Stimulated activated naive B cell treated with anti-CD40 and anti-IgM and Interleukin-4, amounts not matched to agents 10 μg/mL and 1 μg/mL and 100 μg/mL, for 72 hours (primary cell): Measurements from ENCODE around the gene LRBA.
"Not testable (repeated sequence)": the region's sequence is repeated elsewhere in the genome, so short reads cannot be mapped to it uniquely, and the experiment has no call there.

Experiments
- ATAC-seq, 2 donors: fragments of 150-1000 bp; cut with Tn5 transposase; replicated peaks; 2 replicates each; pipeline ENCODE4 v1.10.0; 2021; ENCODE audit warnings: moderate library complexity in 1 of 2
- DNase-seq: peaks from one replicate; pipeline ENCODE4 v3.0.0; 2021
- H3K27ac Mint-ChIP-seq: one replicate; pipeline ENCODE4 v1.8.0; 2022; ENCODE audit warnings: mild to moderate bottlenecking, mixed read lengths
- H3K27me3 Mint-ChIP-seq, 2 donors: one replicate each; pipeline ENCODE4 v1.8.0; 2022; ENCODE audit warnings: mixed read lengths in 2 of 2
- H3K36me3 Mint-ChIP-seq, 2 donors: one replicate each; pipeline ENCODE4 v1.8.0; 2022; ENCODE audit warnings: mixed read lengths in 2 of 2, mild to moderate bottlenecking in 1 of 2
- H3K4me1 Mint-ChIP-seq, 2 donors: one replicate each; pipeline ENCODE4 v1.8.0; 2022; ENCODE audit warnings: mixed read lengths in 2 of 2, mild to moderate bottlenecking in 1 of 2
- H3K4me3 Mint-ChIP-seq, 2 donors: one replicate each; pipeline ENCODE4 v1.8.0; 2022; ENCODE audit warnings: mild to moderate bottlenecking in 2 of 2, mixed read lengths in 2 of 2, moderate library complexity in 1 of 2
- H3K9me3 Mint-ChIP-seq, 2 donors: one replicate each; pipeline ENCODE4 v1.8.0; 2022; ENCODE audit warnings: mixed read lengths in 2 of 2, mild to moderate bottlenecking in 1 of 2

LRBA gene

DNA sequence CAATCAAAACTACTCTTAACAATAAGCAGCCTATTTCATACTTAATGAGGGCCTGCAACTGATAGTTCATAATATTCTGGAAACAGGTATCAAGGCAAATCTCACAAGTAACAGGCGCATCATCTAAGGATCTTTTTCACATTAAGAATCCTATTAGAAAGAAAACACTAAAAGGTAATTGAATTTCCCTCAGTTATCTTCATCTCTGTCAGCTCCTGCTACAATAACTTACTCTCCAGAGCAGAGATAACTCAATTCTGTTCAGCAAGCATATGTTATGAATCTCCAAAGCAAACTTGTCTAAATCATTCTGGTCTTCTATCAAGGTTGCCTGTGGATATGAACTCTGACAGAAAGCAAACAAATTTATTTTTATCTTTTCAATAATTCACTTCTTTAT lies 307.1 kb downstream of the LRBA start:
- Mint-ChIP-seq H3K36me3 (peaks cover 4 to 5% of the 10 kb centered on the region in 2 donors), H3K4me1 (peaks cover 0 to 6% of the 10 kb centered on the region in 2 donors), H3K27me3 (no peaks in the 10 kb centered on the region), H3K27ac (no peak overlapping the region), H3K9me3 (no peaks in the 10 kb centered on the region), H3K4me3 (no peak overlapping the region)
- no peak for DNase-seq
- ATAC-seq = no peak

GRCh38 chr4:150699599-150699998 lies 315.5 kb downstream of the LRBA start:
- no peak overlapping the region for H3K27ac Mint-ChIP-seq

GRCh38 chr4:150695162-150695561 lies 319.9 kb downstream of the LRBA start:
- Mint-ChIP-seq H3K27ac (no peak overlapping the region), H3K27me3 (no peaks in the 10 kb centered on the region), H3K4me3 (no peak overlapping the region), H3K36me3 (peaks cover 11 to 22% of the 10 kb centered on the region in 2 donors), H3K9me3 (peaks cover 0 to 3% of the 10 kb centered on the region in 2 donors), H3K4me1 (peaks cover 0 to 2% of the 10 kb centered on the region in 2 donors)
- DNase-seq (no peak), ATAC-seq (no peak)

More at GRCh38 chr4:150699599-150699998, 315.5 kb downstream of the LRBA start:
- ATAC-seq (no peak), DNase-seq (no peak)
- Mint-ChIP-seq H3K4me3 (no peak overlapping the region), H3K27me3 (no peaks in the 10 kb centered on the region), H3K36me3 (peaks cover 2 to 13% of the 10 kb centered on the region in 2 donors), H3K9me3 (no peaks in the 10 kb centered on the region), H3K4me1 (peaks cover 0 to 2% of the 10 kb centered on the region in 2 donors)

GRCh38 chr4:150694438-150694837 lies 320.6 kb downstream of the LRBA start:
- Mint-ChIP-seq H3K36me3 (peaks cover 15 to 25% of the 10 kb centered on the region in 2 donors), H3K27me3 (no peaks in the 10 kb centered on the region), H3K9me3 (peaks cover 0 to 3% of the 10 kb centered on the region in 2 donors), H3K4me1 (peaks cover 0 to 2% of the 10 kb centered on the region in 2 donors), H3K27ac (no peak overlapping the region), H3K4me3 (no peak overlapping the region)
- ATAC-seq = no peak
- no peak for DNase-seq

- Mint-ChIP-seq H3K27ac (no peak overlapping the region), H3K4me1 (peaks cover 0 to 2% of the 10 kb centered on the region in 2 donors), H3K9me3 (no peaks in the 10 kb centered on the region), H3K4me3 (no peak overlapping the region), H3K36me3 (peaks cover 10 to 34% of the 10 kb centered on the region in 2 donors), H3K27me3 (no peaks in the 10 kb centered on the region)
- ATAC-seq (no peak), DNase-seq (no peak)
Measured at GRCh38 chr4:150683775-150684350, 331.2 kb downstream of the LRBA start.

GRCh38 chr4:150682126-150682525 lies 333.0 kb downstream of the LRBA start:
- peaks cover 5 to 32% of the 10 kb centered on the region in 2 donors for H3K36me3 Mint-ChIP-seq
- H3K9me3 Mint-ChIP-seq = no peaks in the 10 kb centered on the region
- no peak for DNase-seq
- H3K4me3 Mint-ChIP-seq = no peak overlapping the region
- H3K27me3 Mint-ChIP-seq = no peaks in the 10 kb centered on the region
- no peak overlapping the region for H3K27ac Mint-ChIP-seq
- H3K4me1 Mint-ChIP-seq = no peaks in the 10 kb centered on the region
- ATAC-seq = no peak

DNA sequence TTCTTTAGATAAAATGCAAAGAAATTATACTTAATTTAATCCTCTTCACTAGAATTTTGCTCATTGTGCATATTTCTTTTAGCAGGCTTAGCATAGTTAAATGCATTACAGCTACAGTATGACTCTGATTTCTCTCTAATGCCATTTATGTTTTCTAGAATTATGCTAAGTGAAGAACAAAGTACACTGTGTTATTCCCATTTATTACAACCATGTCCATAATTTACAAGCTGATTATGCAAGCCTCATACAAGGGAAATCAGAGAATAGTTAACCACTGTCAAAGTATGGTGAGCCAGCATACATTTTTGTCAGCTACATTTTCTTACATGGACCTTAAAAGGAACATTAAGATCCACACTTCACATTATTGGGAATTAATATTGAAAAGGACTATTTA lies 334.0 kb downstream of the LRBA start:
- Mint-ChIP-seq H3K27ac (no peak overlapping the region), H3K27me3 (no peaks in the 10 kb centered on the region), H3K4me3 (no peak overlapping the region), H3K4me1 (no peaks in the 10 kb centered on the region), H3K9me3 (no peaks in the 10 kb centered on the region), H3K36me3 (peaks cover 7 to 38% of the 10 kb centered on the region in 2 donors)
- ATAC-seq (no peak), DNase-seq (no peak)

DNA sequence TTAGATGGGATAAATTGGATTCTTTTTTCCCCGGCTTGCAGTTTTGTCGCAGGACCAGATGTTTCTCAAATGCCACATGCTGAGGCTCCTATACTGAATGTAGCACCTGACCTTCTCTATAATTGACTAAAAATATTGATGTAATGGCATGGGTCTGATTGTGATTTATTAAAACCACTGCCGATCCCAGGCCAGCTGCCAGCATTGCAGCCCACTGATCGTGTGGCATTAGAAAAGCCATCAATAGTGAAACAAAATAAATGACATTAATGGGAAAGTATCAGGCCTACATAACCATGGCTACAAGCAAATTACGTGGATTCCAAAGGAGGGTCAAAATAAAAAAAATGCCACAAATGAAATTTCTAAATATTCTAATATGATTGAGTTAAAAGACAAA lies 334.4 kb downstream of the LRBA start:
- Mint-ChIP-seq H3K27me3 (no peaks in the 10 kb centered on the region), H3K36me3 (peaks cover 7 to 36% of the 10 kb centered on the region in 2 donors), H3K4me3 (no peak overlapping the region), H3K27ac (no peak overlapping the region), H3K9me3 (no peaks in the 10 kb centered on the region), H3K4me1 (no peaks in the 10 kb centered on the region)
- no peak for DNase-seq
- no peak for ATAC-seq

DNA sequence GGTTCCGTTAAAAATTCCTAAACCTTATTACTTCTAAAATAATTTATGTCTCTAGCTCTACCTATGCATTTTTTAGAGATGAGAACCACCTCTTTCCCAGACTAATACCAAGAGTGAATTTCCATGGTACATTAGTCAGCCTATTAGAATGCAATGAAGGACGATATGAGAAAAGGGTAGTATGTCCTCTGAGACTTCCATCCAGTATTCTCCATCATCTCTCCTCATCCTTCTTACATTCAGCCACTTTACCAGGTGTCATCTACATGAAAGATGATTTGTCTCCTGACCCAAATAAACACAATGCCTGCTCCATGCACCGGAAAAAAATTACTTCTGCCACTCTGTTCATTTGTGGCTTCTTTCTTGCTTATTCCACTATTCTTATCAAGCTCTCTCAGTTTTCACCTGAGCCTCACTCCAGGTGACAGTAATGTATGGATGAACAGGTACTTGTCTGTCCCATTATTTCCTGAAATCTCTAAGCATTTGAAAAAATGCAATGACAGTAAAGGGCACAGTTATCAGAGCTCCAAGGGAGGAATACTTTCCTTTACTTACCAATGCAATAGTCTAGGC lies 335.2 kb downstream of the LRBA start:
- peaks cover 7 to 33% of the 10 kb centered on the region in 2 donors for H3K36me3 Mint-ChIP-seq
- ATAC-seq = no peak
- DNase-seq = no peak
- no peaks in the 10 kb centered on the region for H3K9me3 Mint-ChIP-seq
- H3K4me3 Mint-ChIP-seq = no peak overlapping the region
- no peaks in the 10 kb centered on the region for H3K27me3 Mint-ChIP-seq
- no peaks in the 10 kb centered on the region for H3K4me1 Mint-ChIP-seq
- no peak overlapping the region for H3K27ac Mint-ChIP-seq

GRCh38 chr4:150679018-150679764 lies 335.9 kb downstream of the LRBA start:
- Mint-ChIP-seq H3K36me3 (peaks cover 7 to 30% of the 10 kb centered on the region in 2 donors), H3K27me3 (no peaks in the 10 kb centered on the region), H3K4me1 (no peaks in the 10 kb centered on the region), H3K4me3 (no peak overlapping the region), H3K9me3 (no peaks in the 10 kb centered on the region), H3K27ac (no peak overlapping the region)
- no peak for ATAC-seq
- DNase-seq = no peak

DNA sequence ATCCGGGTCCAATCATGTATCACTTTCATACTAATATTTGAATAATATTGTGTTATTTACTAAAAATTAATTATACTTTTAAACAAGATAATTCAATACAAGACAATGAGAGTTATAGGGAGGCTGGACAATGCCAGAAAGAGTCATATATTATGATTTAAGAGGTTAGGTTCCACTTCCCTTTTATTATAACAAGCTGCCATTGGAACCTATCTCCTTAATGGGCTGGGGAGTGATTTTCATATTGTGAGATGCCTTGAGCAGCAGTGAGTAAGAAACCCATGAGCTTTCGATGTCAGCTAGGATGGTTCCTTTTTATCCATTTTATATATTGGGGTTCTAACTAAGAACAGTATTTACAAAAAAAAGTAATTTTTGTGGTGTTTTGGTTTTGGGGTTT lies 341.3 kb downstream of the LRBA start:
- no peak overlapping the region for H3K4me3 Mint-ChIP-seq
- H3K27me3 Mint-ChIP-seq = no peaks in the 10 kb centered on the region
- H3K36me3 Mint-ChIP-seq = peaks cover 8 to 18% of the 10 kb centered on the region in 2 donors
- no peak for ATAC-seq
- H3K4me1 Mint-ChIP-seq = no peaks in the 10 kb centered on the region
- no peaks in the 10 kb centered on the region for H3K9me3 Mint-ChIP-seq
- H3K27ac Mint-ChIP-seq = no peak overlapping the region
- no peak for DNase-seq

- Mint-ChIP-seq H3K27ac (no peak overlapping the region), H3K36me3 (peaks cover 12 to 20% of the 10 kb centered on the region in 2 donors), H3K27me3 (no peaks in the 10 kb centered on the region), H3K4me3 (no peak overlapping the region), H3K4me1 (no peaks in the 10 kb centered on the region), H3K9me3 (no peaks in the 10 kb centered on the region)
- ATAC-seq (no peak), DNase-seq (no peak)
Measured at GRCh38 chr4:150668824-150669223, 346.3 kb downstream of the LRBA start.

DNA sequence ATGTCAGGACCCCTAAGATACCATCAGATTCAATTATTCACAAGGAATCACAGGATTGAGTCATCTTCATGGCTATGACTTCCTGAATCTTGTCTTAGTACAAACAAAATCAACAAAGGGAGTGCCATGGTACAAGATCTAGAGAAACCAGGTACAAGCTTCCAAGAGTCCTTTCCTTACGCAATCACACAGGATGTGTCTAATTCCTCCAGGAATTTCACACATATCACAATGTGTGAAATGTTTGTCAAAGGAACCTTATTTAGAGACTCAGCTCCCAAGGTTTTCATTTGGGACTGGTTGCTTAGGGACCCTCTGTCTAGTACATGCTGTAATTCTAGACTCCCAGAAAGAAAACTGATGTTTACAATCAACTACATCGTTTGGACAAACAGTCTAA lies 350.1 kb downstream of the LRBA start:
- H3K27ac Mint-ChIP-seq = no peak overlapping the region
- H3K27me3 Mint-ChIP-seq = no peaks in the 10 kb centered on the region
- H3K36me3 Mint-ChIP-seq = peaks cover 15 to 24% of the 10 kb centered on the region in 2 donors
- DNase-seq (no peak), ATAC-seq (no peak)
- no peaks in the 10 kb centered on the region for H3K9me3 Mint-ChIP-seq
- no peaks in the 10 kb centered on the region for H3K4me1 Mint-ChIP-seq
- H3K4me3 Mint-ChIP-seq = no peak overlapping the region

- H3K27me3 Mint-ChIP-seq = no peaks in the 10 kb centered on the region
- H3K4me3 Mint-ChIP-seq = no peak overlapping the region
- no peaks in the 10 kb centered on the region for H3K9me3 Mint-ChIP-seq
- DNase-seq (no peak), ATAC-seq (no peak)
- H3K27ac Mint-ChIP-seq = no peak overlapping the region
- H3K4me1 Mint-ChIP-seq = no peaks in the 10 kb centered on the region
- peaks cover 7 to 15% of the 10 kb centered on the region in 2 donors for H3K36me3 Mint-ChIP-seq
Measured at GRCh38 chr4:150662686-150663085, 352.4 kb downstream of the LRBA start.

GRCh38 chr4:150661551-150661950 lies 353.5 kb downstream of the LRBA start:
- not testable (repeated sequence) for H3K9me3 Mint-ChIP-seq, DNase-seq, H3K4me3 Mint-ChIP-seq, H3K27me3 Mint-ChIP-seq, H3K4me1 Mint-ChIP-seq, ATAC-seq, H3K27ac Mint-ChIP-seq
- H3K36me3 Mint-ChIP-seq = peaks cover 7 to 15% of the 10 kb centered on the region in 2 donors
